ENCODE results near the gene CPA1.

CPA1 gene

GRCh38 chr7:130384371-130384801 lies 4.1 kb downstream of the CPA1 start:
- Histone ChIP-seq H3K79me2 (ENCODE audit: insufficient read depth, low read length) (no peaks in the 10 kb centered on the region), H3F3A (ENCODE audit: insufficient read depth) (no peaks in the 10 kb centered on the region), H3K4me2 (ENCODE audit: low read depth, low read length, poor library complexity, severe bottlenecking) (no peak overlapping the region), H3K9ac (ENCODE audit: low read length) (no peak overlapping the region), H3K9me2 (replicated peaks; ENCODE audit: insufficient read depth, low read length) (no peaks in the 10 kb centered on the region), H3K36me3 (ENCODE audit: low read length) (no peaks in the 10 kb centered on the region), H2AFZ (ENCODE audit: low read depth, low read length, severe bottlenecking) (no peak overlapping the region), H3K9me3 (ENCODE audit: insufficient read depth, low read length) (no peaks in the 10 kb centered on the region), H4K20me1 (ENCODE audit: low read depth, low read length) (no peaks in the 10 kb centered on the region), H3K27me3 (ENCODE audit: low read length) (no peaks in the 10 kb centered on the region), H3K27ac (ENCODE audit: low read depth, low read length) (no peak overlapping the region), H3K4me3 (ENCODE audit: insufficient read depth, low read length, poor library complexity, severe bottlenecking) (no peak overlapping the region)
- TF ChIP-seq EZH2phosphoT487 (conservative IDR thresholded peaks at IDR 0.05; ENCODE audit: low read length) (no peak), CTCF (IDR thresholded peaks at IDR 0.05; ENCODE audit: insufficient read depth, low read length, poor library complexity, severe bottlenecking) (no peak)

GRCh38 chr7:130384841-130385599 lies 4.7 kb downstream of the CPA1 start:
- Histone ChIP-seq H3K79me2 (ENCODE audit: insufficient read depth, low read length) (no peaks in the 10 kb centered on the region), H3K36me3 (ENCODE audit: low read length) (no peaks in the 10 kb centered on the region), H3K9ac (ENCODE audit: low read length) (no peak overlapping the region), H3K27ac (ENCODE audit: low read depth, low read length) (no peak overlapping the region), H3K4me3 (ENCODE audit: insufficient read depth, low read length, poor library complexity, severe bottlenecking) (no peak overlapping the region), H2AFZ (ENCODE audit: low read depth, low read length, severe bottlenecking) (no peak overlapping the region), H3K4me2 (ENCODE audit: low read depth, low read length, poor library complexity, severe bottlenecking) (no peak overlapping the region), H4K20me1 (ENCODE audit: low read depth, low read length) (no peaks in the 10 kb centered on the region), H3K9me2 (replicated peaks; ENCODE audit: insufficient read depth, low read length) (no peaks in the 10 kb centered on the region), H3F3A (ENCODE audit: insufficient read depth) (no peaks in the 10 kb centered on the region), H3K9me3 (ENCODE audit: insufficient read depth, low read length) (no peaks in the 10 kb centered on the region), H3K27me3 (ENCODE audit: low read length) (no peaks in the 10 kb centered on the region)
- TF ChIP-seq CTCF (IDR thresholded peaks at IDR 0.05; ENCODE audit: insufficient read depth, low read length, poor library complexity, severe bottlenecking) (no peak), EZH2phosphoT487 (conservative IDR thresholded peaks at IDR 0.05; ENCODE audit: low read length) (no peak)

GRCh38 chr7:130385600-130386066 lies 5.3 kb downstream of the CPA1 start:
- TF ChIP-seq EZH2phosphoT487 (conservative IDR thresholded peaks at IDR 0.05; ENCODE audit: low read length) (no peak), CTCF (IDR thresholded peaks at IDR 0.05; ENCODE audit: insufficient read depth, low read length, poor library complexity, severe bottlenecking) (no peak)
- no peaks in the 10 kb centered on the region for H3K79me2 ChIP-seq (ENCODE audit: insufficient read depth, low read length)
- no peaks in the 10 kb centered on the region for H3K36me3 ChIP-seq (ENCODE audit: low read length)
- no peak overlapping the region for H3K4me3 ChIP-seq (ENCODE audit: insufficient read depth, low read length, poor library complexity, severe bottlenecking)
- H3K4me2 ChIP-seq (ENCODE audit: low read depth, low read length, poor library complexity, severe bottlenecking), result no peak overlapping the region
- no peaks in the 10 kb centered on the region for H3K9me2 ChIP-seq (replicated peaks; ENCODE audit: insufficient read depth, low read length)
- no peaks in the 10 kb centered on the region for H3K27me3 ChIP-seq (ENCODE audit: low read length)
- H3K9ac ChIP-seq (ENCODE audit: low read length), result no peak overlapping the region
- no peaks in the 10 kb centered on the region for H3K9me3 ChIP-seq (ENCODE audit: insufficient read depth, low read length)
- no peaks in the 10 kb centered on the region for H3F3A ChIP-seq (ENCODE audit: insufficient read depth)
- H4K20me1 ChIP-seq (ENCODE audit: low read depth, low read length), result no peaks in the 10 kb centered on the region
- no peak overlapping the region for H2AFZ ChIP-seq (ENCODE audit: low read depth, low read length, severe bottlenecking)
- no peak overlapping the region for H3K27ac ChIP-seq (ENCODE audit: low read depth, low read length)
